Ascending aorta (tissue), 2 donors: ENCODE data around the gene SMG1. TPM values are rescaled to one million over a fixed set of nuclear protein-coding genes. Genes with fewer than 3 reads are reported as not detected.
A peak's percentile ranks its signal among the peaks of the same experiment; 100 is the strongest.

Experiments
- DNase-seq, 2 donors: peaks; one replicate each; pipeline ENCODE4 v3.0.0-alpha.2; 2019; ENCODE audit warnings: low spot score in 2 of 2
- H3K27ac ChIP-seq, 2 donors: fragments of 200-600 bp; sonication (generic); one replicate each; pipeline ENCODE4 v1.5.1; 2016 to 2017; ENCODE audit warnings: mild to moderate bottlenecking in 1 of 2
- H3K27me3 ChIP-seq: fragments of 200-600 bp; sonication (generic); one replicate; pipeline ENCODE4 v1.5.1; 2017
- H3K36me3 ChIP-seq, 2 donors: fragments of 200-600 bp; sonication (generic); one replicate each; pipeline ENCODE4 v1.5.1; 2016
- H3K4me1 ChIP-seq, 2 donors: fragments of 200-600 bp; sonication (generic); one replicate each; pipeline ENCODE4 v1.5.1; 2016 to 2017; ENCODE audit warnings: mild to moderate bottlenecking in 1 of 2
- H3K4me3 ChIP-seq, 2 donors: fragments of 200-600 bp; sonication (generic); one replicate each; pipeline ENCODE4 v1.5.1; 2016 to 2017; ENCODE audit warnings: mild to moderate bottlenecking in 1 of 2
- H3K9me3 ChIP-seq, 2 donors: fragments of 200-600 bp; sonication (generic); one replicate each; pipeline ENCODE4 v1.5.1; 2016
- intact Hi-C: fragments of 100-400 bp; cut with DNase I; formaldehyde crosslinking; loops from one replicate; pipeline ENCODE4 v1.15.1; 2023
- total RNA-seq: library from RNA; depleted of rRNA; stranded (reverse); fragments of >200 nt; gene quantifications from one replicate; pipeline ENCODE4 v1.1.0, GENCODE V29; 2016
- TF ChIP-seq, protein P1 (sequence below), 3 experiments: fragments of 200-600 bp in 2 of 3; fragments of 450-650 bp in 1 of 3; sonication (generic) in 2 of 3; IDR thresholded peaks; one replicate each; pipeline ENCODE4 v1.5.1; 2016 to 2019; ENCODE audit warnings: antibody characterized with exemption in 3 of 3, mild to moderate bottlenecking in 1 of 3, moderate library complexity in 1 of 3

SMG1 gene
- total RNA-seq, 1 donor from 2014 or later = 48.3 TPM

GRCh38 chr16:18804540-18804939 is 121.7 kb downstream of the SMG1 start:
- TF ChIP-seq, protein P1, sequence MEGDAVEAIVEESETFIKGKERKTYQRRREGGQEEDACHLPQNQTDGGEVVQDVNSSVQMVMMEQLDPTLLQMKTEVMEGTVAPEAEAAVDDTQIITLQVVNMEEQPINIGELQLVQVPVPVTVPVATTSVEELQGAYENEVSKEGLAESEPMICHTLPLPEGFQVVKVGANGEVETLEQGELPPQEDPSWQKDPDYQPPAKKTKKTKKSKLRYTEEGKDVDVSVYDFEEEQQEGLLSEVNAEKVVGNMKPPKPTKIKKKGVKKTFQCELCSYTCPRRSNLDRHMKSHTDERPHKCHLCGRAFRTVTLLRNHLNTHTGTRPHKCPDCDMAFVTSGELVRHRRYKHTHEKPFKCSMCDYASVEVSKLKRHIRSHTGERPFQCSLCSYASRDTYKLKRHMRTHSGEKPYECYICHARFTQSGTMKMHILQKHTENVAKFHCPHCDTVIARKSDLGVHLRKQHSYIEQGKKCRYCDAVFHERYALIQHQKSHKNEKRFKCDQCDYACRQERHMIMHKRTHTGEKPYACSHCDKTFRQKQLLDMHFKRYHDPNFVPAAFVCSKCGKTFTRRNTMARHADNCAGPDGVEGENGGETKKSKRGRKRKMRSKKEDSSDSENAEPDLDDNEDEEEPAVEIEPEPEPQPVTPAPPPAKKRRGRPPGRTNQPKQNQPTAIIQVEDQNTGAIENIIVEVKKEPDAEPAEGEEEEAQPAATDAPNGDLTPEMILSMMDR (IDR thresholded peaks at IDR 0.05) = no peak
- Histone ChIP-seq H3K4me3 (no peak overlapping the region), H3K36me3 (peaks cover 16 to 28% of the 10 kb centered on the region in 2 donors), H3K27me3 (no peaks in the 10 kb centered on the region), H3K4me1 (peaks cover 3 to 21% of the 10 kb centered on the region in 2 donors), H3K9me3 (no peaks in the 10 kb centered on the region), H3K27ac (peak overlapping the region; percentile 57 to 61)
- DNase-seq = no peak
- intact Hi-C loops = loop anchor here (5.0 to 10.0 kb wide), 3 partner anchors 163 to 750 kb away; partner anchors contain the start of gene VPS35L

- TF ChIP-seq, protein P1 (IDR thresholded peaks at IDR 0.05) = no peak
- H3K4me3 ChIP-seq = no peak overlapping the region
- H3K4me1 ChIP-seq = peaks cover 3 to 21% of the 10 kb centered on the region in 2 donors
- DNase-seq = no peak
- H3K9me3 ChIP-seq = no peaks in the 10 kb centered on the region
- H3K27me3 ChIP-seq = no peaks in the 10 kb centered on the region
- intact Hi-C loops = loop anchor here (5.0 to 10.0 kb wide), 3 partner anchors 163 to 751 kb away; partner anchors contain the start of gene VPS35L
- H3K27ac ChIP-seq = peak overlapping the region; percentile 57 to 61
- peaks cover 9 to 21% of the 10 kb centered on the region in 2 donors for H3K36me3 ChIP-seq
These were observed 122.4 kb downstream of the SMG1 start for GRCh38 chr16:18803569-18804462.

- Histone ChIP-seq H3K9me3 (no peaks in the 10 kb centered on the region), H3K36me3 (peaks cover 5 to 12% of the 10 kb centered on the region in 2 donors), H3K4me1 (peaks cover 3 to 21% of the 10 kb centered on the region in 2 donors), H3K27ac (peak overlapping the region; percentile 91 to 93), H3K4me3 (no peak overlapping the region), H3K27me3 (no peaks in the 10 kb centered on the region)
- no peak for DNase-seq
- intact Hi-C loops = loop anchor here (5.0 to 10.0 kb wide), 3 partner anchors 164 to 752 kb away; partner anchors contain the start of gene VPS35L
- TF ChIP-seq, protein P1 (IDR thresholded peaks at IDR 0.05) = no peak
These were observed 123.4 kb downstream of the SMG1 start for GRCh38 chr16:18802767-18803343.

DNA sequence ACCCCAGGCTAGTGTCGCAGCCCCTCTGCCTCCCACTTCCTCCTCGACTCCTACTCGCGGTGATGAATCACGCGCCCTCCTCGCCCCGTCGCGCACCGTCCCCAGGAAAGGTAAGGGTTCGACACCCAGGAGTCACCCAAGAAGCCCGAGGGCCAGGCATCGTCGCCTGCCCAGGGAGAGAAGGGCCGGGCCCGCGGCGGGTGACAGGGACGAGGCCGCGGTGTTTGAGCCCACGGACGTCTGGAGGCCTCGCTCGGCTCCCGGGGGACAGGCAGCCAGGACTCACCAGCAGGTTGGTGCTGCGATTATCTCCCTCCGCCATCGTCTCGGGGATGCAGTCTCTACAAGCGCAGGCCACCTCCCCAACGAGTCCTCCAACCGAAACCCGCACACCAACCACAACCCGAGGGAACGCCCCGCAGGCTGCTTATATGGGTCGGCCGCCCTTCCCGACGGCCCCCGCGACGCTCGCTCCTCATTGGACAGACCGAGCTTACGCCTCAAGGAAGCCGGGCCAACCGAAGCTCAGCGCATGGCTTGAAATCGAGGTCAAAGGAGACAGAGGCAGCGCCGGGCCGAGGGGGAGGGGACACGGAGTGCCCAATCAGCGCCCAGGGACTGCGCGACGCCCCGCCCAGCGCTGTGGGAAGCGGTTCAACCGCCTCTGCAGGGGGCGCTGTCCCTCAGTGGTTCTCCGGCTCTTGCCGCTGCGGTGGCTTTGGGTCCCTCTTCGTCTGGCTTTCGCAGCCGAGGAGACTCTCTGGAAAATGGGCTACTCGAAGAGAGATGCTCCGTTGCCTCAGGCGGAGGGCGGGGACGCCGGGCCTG is 124.8 kb downstream of the SMG1 start, which contains the start of gene ARL6IP1:
Gene ARL6IP1 (minus strand): TSS at position 405 of the 828 bp plus-strand sequence. CDS start 83 bp downstream, at position 322.
- peak within 1 kb of the TSS; percentile 86 to 97 for H3K4me3 ChIP-seq
- intact Hi-C loops = loop anchor here (1.0 to 10.0 kb wide), 7 partner anchors 11 to 753 kb away; partner anchors contain the start of genes CCP110, COQ7, GDE1 and RPS15A
- H3K9me3 ChIP-seq = no peaks in the 10 kb centered on the region
- peaks cover 0 to 6% of the 10 kb centered on the region in 2 donors for H3K36me3 ChIP-seq
- peak; percentile 99 to 100 for DNase-seq
- H3K27me3 ChIP-seq = no peaks in the 10 kb centered on the region
- H3K27ac ChIP-seq = peak within 1 kb of the TSS; percentile 91 to 96
- peaks cover 3 to 21% of the 10 kb centered on the region in 2 donors for H3K4me1 ChIP-seq
- TF ChIP-seq, protein P1 (IDR thresholded peaks at IDR 0.05) = peak; percentile 91 to 98 (median 95)

DNA sequence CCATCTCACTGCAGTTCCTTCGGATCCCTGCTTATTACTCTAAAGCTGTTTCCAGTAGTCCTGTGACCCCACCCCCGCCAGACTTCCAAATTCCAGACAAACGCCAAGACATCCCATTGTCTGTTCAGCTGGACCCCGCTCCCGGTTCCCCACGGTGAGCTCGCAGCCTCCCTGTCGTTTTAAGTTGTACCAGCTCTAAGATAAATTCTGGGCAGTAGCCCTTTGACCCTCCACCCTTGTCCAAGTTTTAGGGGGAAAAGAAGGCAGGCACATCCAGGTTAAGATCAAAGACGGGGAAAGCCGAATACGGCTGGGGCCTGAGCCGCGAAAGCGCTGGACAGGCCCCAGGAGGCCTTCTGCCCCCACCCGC is 125.4 kb downstream of the SMG1 start:
- Histone ChIP-seq H3K27ac (peak overlapping the region; percentile 91 to 96), H3K4me3 (peak overlapping the region; percentile 86 to 97), H3K4me1 (peaks cover 3 to 21% of the 10 kb centered on the region in 2 donors), H3K9me3 (no peaks in the 10 kb centered on the region), H3K27me3 (no peaks in the 10 kb centered on the region), H3K36me3 (peaks cover 5 to 11% of the 10 kb centered on the region in 2 donors)
- no peak for DNase-seq
- intact Hi-C loops = loop anchor here (1.0 to 10.0 kb wide), 7 partner anchors 10 to 754 kb away; partner anchors contain the start of genes CCP110, COQ7, GDE1 and RPS15A
- TF ChIP-seq, protein P1 (IDR thresholded peaks at IDR 0.05) = no peak
